SH-SY5Y (cell line): ENCODE measurements around the gene EIF4G3.

ENCODE experiments used
- GATA2 ChIP-seq: IDR thresholded peaks from 2 replicates; pipeline ENCODE4 v1.6.1; 2011; ENCODE audit warnings: mild to moderate bottlenecking, low read depth, low read length
- GATA3 ChIP-seq: IDR thresholded peaks from 2 replicates; pipeline ENCODE4 v1.6.1; 2011; ENCODE audit warnings: low read depth, mild to moderate bottlenecking, low read length, moderate library complexity

DNA sequence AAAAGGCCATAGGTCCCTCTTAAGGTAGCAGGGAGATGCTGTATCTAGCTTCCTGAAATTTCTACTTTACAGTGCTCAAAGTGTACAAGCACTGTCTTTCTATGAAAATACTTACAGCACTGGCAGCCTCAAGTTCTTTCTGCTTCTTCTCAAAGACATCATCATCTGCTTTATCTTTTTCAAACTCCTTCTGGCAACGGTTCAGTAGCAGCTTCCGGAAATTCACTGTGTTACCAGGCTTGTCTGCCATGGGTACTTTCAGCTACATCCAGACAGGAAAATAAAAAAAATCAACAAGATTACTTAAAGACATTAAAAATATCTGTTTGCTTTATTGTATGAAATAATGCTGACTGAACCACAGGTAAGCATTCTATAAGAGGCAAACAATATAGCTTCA, 311.7 kb downstream of the EIF4G3 start:
- TF ChIP-seq GATA3: no peak
- TF ChIP-seq GATA2: no peak
